ENCODE results near the gene BTRC.

- TF ChIP-seq RARB (CRISPR knock-in tag; IDR thresholded peaks at IDR 0.05) (no peak), ESRRG (CRISPR knock-in tag; IDR thresholded peaks at IDR 0.05) (no peak), ZNF565 (CRISPR knock-in tag; conservative IDR thresholded peaks at IDR 0.05; ENCODE audit: low read depth) (no peak)
- TF ChIP-seq, protein P1, sequence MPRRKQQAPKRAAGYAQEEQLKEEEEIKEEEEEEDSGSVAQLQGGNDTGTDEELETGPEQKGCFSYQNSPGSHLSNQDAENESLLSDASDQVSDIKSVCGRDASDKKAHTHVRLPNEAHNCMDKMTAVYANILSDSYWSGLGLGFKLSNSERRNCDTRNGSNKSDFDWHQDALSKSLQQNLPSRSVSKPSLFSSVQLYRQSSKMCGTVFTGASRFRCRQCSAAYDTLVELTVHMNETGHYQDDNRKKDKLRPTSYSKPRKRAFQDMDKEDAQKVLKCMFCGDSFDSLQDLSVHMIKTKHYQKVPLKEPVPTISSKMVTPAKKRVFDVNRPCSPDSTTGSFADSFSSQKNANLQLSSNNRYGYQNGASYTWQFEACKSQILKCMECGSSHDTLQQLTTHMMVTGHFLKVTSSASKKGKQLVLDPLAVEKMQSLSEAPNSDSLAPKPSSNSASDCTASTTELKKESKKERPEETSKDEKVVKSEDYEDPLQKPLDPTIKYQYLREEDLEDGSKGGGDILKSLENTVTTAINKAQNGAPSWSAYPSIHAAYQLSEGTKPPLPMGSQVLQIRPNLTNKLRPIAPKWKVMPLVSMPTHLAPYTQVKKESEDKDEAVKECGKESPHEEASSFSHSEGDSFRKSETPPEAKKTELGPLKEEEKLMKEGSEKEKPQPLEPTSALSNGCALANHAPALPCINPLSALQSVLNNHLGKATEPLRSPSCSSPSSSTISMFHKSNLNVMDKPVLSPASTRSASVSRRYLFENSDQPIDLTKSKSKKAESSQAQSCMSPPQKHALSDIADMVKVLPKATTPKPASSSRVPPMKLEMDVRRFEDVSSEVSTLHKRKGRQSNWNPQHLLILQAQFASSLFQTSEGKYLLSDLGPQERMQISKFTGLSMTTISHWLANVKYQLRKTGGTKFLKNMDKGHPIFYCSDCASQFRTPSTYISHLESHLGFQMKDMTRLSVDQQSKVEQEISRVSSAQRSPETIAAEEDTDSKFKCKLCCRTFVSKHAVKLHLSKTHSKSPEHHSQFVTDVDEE (CRISPR knock-in tag; IDR thresholded peaks at IDR 0.05), result no peak
These were observed 131.2 kb downstream of the BTRC start for GRCh38 chr10:101485207-101485606.
